ENCODE measurements around the gene RBM42. TPM values are rescaled to one million over a fixed set of nuclear protein-coding genes. Genes with fewer than 3 reads are reported as not detected.

The RBM42 gene, protein sequence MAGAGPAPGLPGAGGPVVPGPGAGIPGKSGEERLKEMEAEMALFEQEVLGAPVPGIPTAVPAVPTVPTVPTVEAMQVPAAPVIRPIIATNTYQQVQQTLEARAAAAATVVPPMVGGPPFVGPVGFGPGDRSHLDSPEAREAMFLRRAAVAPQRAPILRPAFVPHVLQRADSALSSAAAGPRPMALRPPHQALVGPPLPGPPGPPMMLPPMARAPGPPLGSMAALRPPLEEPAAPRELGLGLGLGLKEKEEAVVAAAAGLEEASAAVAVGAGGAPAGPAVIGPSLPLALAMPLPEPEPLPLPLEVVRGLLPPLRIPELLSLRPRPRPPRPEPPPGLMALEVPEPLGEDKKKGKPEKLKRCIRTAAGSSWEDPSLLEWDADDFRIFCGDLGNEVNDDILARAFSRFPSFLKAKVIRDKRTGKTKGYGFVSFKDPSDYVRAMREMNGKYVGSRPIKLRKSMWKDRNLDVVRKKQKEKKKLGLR
- total RNA-seq (2014; rRNA removed; shearing (Covaris generic)) (57.3 and 74.7 TPM in 2 replicates), polyA plus RNA-seq (2016; fragmentation: Nextera tagmentation; extraction: Ambion mirVana) (82.5 and 86.2 TPM in 2 replicates)

DNA sequence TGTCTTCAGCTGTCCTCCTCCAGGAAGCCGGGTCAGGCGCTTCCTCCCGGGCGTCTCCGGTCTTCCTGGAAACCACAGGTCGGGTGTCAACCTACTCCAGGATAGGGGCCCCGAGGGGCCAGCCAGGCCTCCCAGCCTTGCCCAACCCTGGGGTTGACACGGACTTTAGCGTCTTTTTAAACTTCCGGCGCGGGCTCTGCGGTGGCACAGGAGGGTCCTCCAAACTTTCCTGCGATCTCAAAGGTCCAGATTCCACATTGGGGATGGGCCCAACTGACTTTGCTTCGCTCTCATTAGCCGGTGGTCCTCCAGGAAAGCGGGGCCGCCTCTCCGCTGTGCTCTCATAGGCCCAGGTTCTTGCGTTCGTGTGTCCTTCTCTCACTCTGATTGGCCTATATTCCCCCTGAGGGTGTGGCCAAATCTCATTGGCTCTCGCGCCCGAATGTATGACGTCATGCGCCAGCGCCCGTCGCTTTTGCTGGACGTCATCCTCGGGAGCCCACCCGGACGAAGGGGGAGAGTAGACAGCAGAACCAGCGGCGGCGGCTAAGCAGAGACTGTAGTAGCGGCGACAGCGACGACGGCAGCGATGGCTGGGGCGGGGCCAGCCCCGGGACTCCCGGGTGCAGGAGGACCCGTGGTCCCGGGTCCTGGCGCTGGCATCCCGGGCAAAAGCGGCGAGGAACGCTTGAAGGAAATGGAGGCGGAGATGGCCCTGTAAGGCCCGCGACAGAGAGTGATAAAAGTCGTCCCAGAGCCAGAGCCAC is at the start of gene RBM42:
Gene RBM42 (plus strand): TSS at position 472 of the 767 bp plus-strand sequence. CDS start 118 bp downstream, at position 590.
- Histone ChIP-seq H3K9me2 (ENCODE audit: insufficient read depth) (no peaks in the 10 kb centered on the region), H3K79me2 (ENCODE audit: insufficient read depth) (peaks cover 27% of the 10 kb centered on the region), H3K9ac (peak within 1 kb of the TSS; percentile 95), H3F3A (ENCODE audit: insufficient read depth) (no peaks in the 10 kb centered on the region), H4K20me1 (ENCODE audit: insufficient read depth) (no peaks in the 10 kb centered on the region), H2AFZ (peak within 1 kb of the TSS; percentile 83), H3K36me3 (ENCODE audit: low read depth) (peaks cover 12% of the 10 kb centered on the region; the same call in 1 of the 2 replicates), H3K27me3 (replicated peaks; ENCODE audit: insufficient read depth) (no peaks in the 10 kb centered on the region), H3K9me3 (ENCODE audit: low read depth) (no peaks in the 10 kb centered on the region), H3K4me2 (ENCODE audit: unreplicated experiment) (peak within 1 kb of the TSS; percentile 96), H3K4me3 (peak within 1 kb of the TSS; percentile 87), H3K27ac (peak within 1 kb of the TSS; percentile 92), H3K4me1 (ENCODE audit: insufficient read depth) (peaks cover 6% of the 10 kb centered on the region; the same call in 1 of the 2 replicates)
- TF ChIP-seq EZH2 (IDR thresholded peaks at IDR 0.05; ENCODE audit: insufficient read depth, poor library complexity, severe bottlenecking) (no peak), EZH2phosphoT487 (IDR thresholded peaks at IDR 0.05; ENCODE audit: insufficient read depth, low read depth) (no peak)
- peak; percentile 99 for DNase-seq
- in situ Hi-C loops (cut with MboI), result no loop called here
- 1 to 2% methylated on average over 56 of the region's 56 CpGs for WGBS, 2 experiments (ENCODE audit: low coverage in 1 of 2, low lambda C conversion rate in 2 of 2, missing lambda C conversion rate in 2 of 2)

DNA sequence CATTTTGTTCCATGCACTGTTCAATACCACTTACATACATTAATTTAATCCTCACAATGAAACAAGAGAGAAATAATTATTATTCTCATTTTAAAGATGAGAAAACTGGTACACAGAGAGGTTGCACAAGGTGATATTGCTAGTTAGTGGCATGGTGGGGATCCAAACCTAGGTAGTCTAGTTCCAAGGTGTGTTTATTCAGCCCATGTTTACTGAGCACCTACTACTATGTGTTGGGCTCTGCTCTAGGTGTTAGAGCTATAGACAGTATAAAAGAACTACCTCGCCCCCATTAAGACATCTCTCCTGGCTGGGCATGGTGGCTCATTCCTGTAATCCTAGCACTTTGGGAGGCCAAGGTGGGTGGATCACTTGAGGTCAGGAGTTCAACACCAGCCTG is 46.1 kb upstream of the RBM42 start:
- 21 to 25% methylated on average over 1 of the region's 1 CpG for WGBS, 2 experiments (ENCODE audit: low coverage in 1 of 2, low lambda C conversion rate in 2 of 2, missing lambda C conversion rate in 2 of 2)
- TF ChIP-seq EZH2phosphoT487 (IDR thresholded peaks at IDR 0.05; ENCODE audit: insufficient read depth, low read depth) (no peak), EZH2 (IDR thresholded peaks at IDR 0.05; ENCODE audit: insufficient read depth, poor library complexity, severe bottlenecking) (no peak)

DNA sequence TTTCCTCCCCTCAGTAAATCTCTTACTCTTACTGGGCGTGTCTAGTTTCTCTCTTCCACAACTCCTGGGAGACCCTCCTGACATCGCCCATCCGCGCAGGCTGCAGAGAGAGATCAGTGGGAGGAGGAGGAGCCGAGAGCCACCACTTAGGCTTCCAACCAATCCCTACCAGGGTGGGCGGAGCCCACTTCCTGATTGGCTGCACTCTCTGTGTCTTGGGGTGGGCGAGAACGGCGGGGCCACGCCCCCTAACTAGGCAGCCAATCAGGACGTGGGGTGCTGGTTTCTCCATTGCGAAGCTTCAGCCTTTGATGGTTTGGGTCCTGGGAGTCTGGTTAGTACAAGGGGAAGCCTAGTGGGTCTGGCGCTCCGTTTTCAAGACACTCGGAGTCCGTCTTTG is 43.0 kb upstream of the RBM42 start, which contains the start of gene PMIS2:
Gene PMIS2 (plus strand): TSS at position 326 of the 400 bp plus-strand sequence. CDS start 87 bp downstream, outside the sequence.
- no peak within 1 kb of the TSS for H3K4me3 ChIP-seq
- WGBS, 2 experiments (ENCODE audit: low coverage in 1 of 2, low lambda C conversion rate in 2 of 2, missing lambda C conversion rate in 2 of 2), result 39 to 42% methylated on average over 16 of the region's 16 CpGs
- no peaks in the 10 kb centered on the region for H3K9me3 ChIP-seq (ENCODE audit: low read depth)
- H3K4me2 ChIP-seq (ENCODE audit: unreplicated experiment), result no peak within 1 kb of the TSS
- H4K20me1 ChIP-seq (ENCODE audit: insufficient read depth), result no peaks in the 10 kb centered on the region
- DNase-seq, result no peak
- peaks cover 23% of the 10 kb centered on the region for H3K27me3 ChIP-seq (replicated peaks; ENCODE audit: insufficient read depth)
- no peak within 1 kb of the TSS for H2AFZ ChIP-seq
- H3K79me2 ChIP-seq (ENCODE audit: insufficient read depth), result no peaks in the 10 kb centered on the region
- H3F3A ChIP-seq (ENCODE audit: insufficient read depth), result no peaks in the 10 kb centered on the region
- in situ Hi-C loops (cut with MboI), result no loop called here
- H3K27ac ChIP-seq, result no peak within 1 kb of the TSS
- TF ChIP-seq EZH2phosphoT487 (IDR thresholded peaks at IDR 0.05; ENCODE audit: insufficient read depth, low read depth) (no peak), EZH2 (IDR thresholded peaks at IDR 0.05; ENCODE audit: insufficient read depth, poor library complexity, severe bottlenecking) (no peak)
- H3K4me1 ChIP-seq (ENCODE audit: insufficient read depth), result no peaks in the 10 kb centered on the region
- no peaks in the 10 kb centered on the region for H3K9me2 ChIP-seq (ENCODE audit: insufficient read depth)
- no peak within 1 kb of the TSS for H3K9ac ChIP-seq
- no peaks in the 10 kb centered on the region for H3K36me3 ChIP-seq (ENCODE audit: low read depth)

More for the DNA sequence above, 46.1 kb upstream of the RBM42 start:
- Histone ChIP-seq H3K27me3 (replicated peaks; ENCODE audit: insufficient read depth) (peaks cover 13% of the 10 kb centered on the region; the same call in 1 of the 2 replicates), H3K4me2 (ENCODE audit: unreplicated experiment) (no peak overlapping the region), H3F3A (ENCODE audit: insufficient read depth) (no peaks in the 10 kb centered on the region), H3K4me1 (ENCODE audit: insufficient read depth) (no peaks in the 10 kb centered on the region), H3K9ac (no peak overlapping the region), H3K9me2 (ENCODE audit: insufficient read depth) (no peaks in the 10 kb centered on the region), H2AFZ (no peak overlapping the region), H3K9me3 (ENCODE audit: low read depth) (no peaks in the 10 kb centered on the region), H3K79me2 (ENCODE audit: insufficient read depth) (no peaks in the 10 kb centered on the region), H3K4me3 (no peak overlapping the region), H3K27ac (no peak overlapping the region), H3K36me3 (ENCODE audit: low read depth) (no peaks in the 10 kb centered on the region), H4K20me1 (ENCODE audit: insufficient read depth) (no peaks in the 10 kb centered on the region)
- DNase-seq, result no peak
- in situ Hi-C loops (cut with MboI), result no loop called here

DNA sequence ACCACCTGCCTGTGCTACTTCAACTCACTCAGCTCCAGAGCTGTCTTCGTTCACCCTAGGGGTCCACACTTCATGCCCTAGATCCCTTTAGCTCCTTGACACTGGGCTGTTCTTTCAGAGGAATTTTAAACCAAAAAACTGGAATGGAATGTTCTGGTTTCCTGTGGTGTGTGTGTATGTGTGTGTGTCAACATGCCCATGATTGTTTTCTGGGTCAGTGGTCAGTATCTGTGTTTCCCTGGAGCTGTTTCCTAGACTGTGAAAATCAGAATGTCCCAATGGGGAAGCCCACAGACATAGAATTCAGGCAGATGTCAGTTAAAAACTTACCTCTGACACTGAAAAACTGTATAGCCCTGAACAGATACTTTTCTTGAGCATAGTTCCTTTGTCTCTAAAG is 41.5 kb upstream of the RBM42 start:
- in situ Hi-C loops (cut with MboI), result no loop called here
- no peak overlapping the region for H3K9ac ChIP-seq
- H3K36me3 ChIP-seq (ENCODE audit: low read depth), result no peaks in the 10 kb centered on the region
- no peak overlapping the region for H3K4me3 ChIP-seq
- no peak overlapping the region for H3K27ac ChIP-seq
- DNase-seq, result no peak
- TF ChIP-seq EZH2phosphoT487 (IDR thresholded peaks at IDR 0.05; ENCODE audit: insufficient read depth, low read depth) (no peak), EZH2 (IDR thresholded peaks at IDR 0.05; ENCODE audit: insufficient read depth, poor library complexity, severe bottlenecking) (no peak)
- WGBS, 2 experiments (ENCODE audit: low coverage in 1 of 2, low lambda C conversion rate in 2 of 2, missing lambda C conversion rate in 2 of 2), result 0 to 14% methylated on average over 1 of the region's 1 CpG
- no peaks in the 10 kb centered on the region for H3K9me2 ChIP-seq (ENCODE audit: insufficient read depth)
- H3K4me2 ChIP-seq (ENCODE audit: unreplicated experiment), result no peak overlapping the region
- peaks cover 20% of the 10 kb centered on the region for H3K27me3 ChIP-seq (replicated peaks; ENCODE audit: insufficient read depth)
- H3F3A ChIP-seq (ENCODE audit: insufficient read depth), result no peaks in the 10 kb centered on the region
- H3K9me3 ChIP-seq (ENCODE audit: low read depth), result no peaks in the 10 kb centered on the region
- no peak overlapping the region for H2AFZ ChIP-seq
- no peaks in the 10 kb centered on the region for H3K79me2 ChIP-seq (ENCODE audit: insufficient read depth)
- H3K4me1 ChIP-seq (ENCODE audit: insufficient read depth), result no peaks in the 10 kb centered on the region
- H4K20me1 ChIP-seq (ENCODE audit: insufficient read depth), result no peaks in the 10 kb centered on the region
